ENCODE data around the gene AKIRIN2.

- no peak for TF ChIP-seq POLR2AphosphoS5 (IDR thresholded peaks at IDR 0.05)
- TF ChIP-seq CTCF (IDR thresholded peaks at IDR 0.05): no peak
- no peak for TF ChIP-seq EP300 (IDR thresholded peaks at IDR 0.05)
Measured at GRCh38 chr6:87628424-87628823, 73.6 kb downstream of the AKIRIN2 start.
